Prostate gland (tissue), 2 donors: ENCODE results near the gene PTBP1. TPM values are rescaled to one million over a fixed set of nuclear protein-coding genes. Genes with fewer than 3 reads are reported as not detected.

Source experiments
- DNase-seq: peaks from one replicate; pipeline ENCODE4 v3.0.0-alpha.2; 2019; ENCODE audit warnings: low spot score
- H3K27ac ChIP-seq, 2 donors: fragments of 200-600 bp; sonication (generic); 2 replicates each; pipeline ENCODE4 v1.5.1; 2017 to 2019
- H3K27me3 ChIP-seq: fragments of 200-600 bp; sonication (generic); replicated peaks from 2 replicates; pipeline ENCODE4 v1.5.1; 2019; ENCODE audit not compliant: insufficient read depth
- H3K36me3 ChIP-seq, 2 donors: fragments of 200-600 bp; sonication (generic); 1 replicate in 1 of 2; 2 replicates in 1 of 2; pipeline versions ENCODE4 v1.5.1 to v1.8.1; 2017 to 2019
- H3K4me1 ChIP-seq: fragments of 200-600 bp; sonication (generic); replicated peaks from 2 replicates; pipeline ENCODE4 v1.5.1; 2019
- H3K4me3 ChIP-seq, 2 donors: fragments of 200-600 bp; sonication (generic); 2 replicates each; pipeline ENCODE4 v1.5.1; 2017 to 2019
- H3K9me3 ChIP-seq: fragments of 200-600 bp; sonication (generic); 2 replicates; pipeline ENCODE4 v1.5.1; 2017
- CTCF ChIP-seq, 4 experiments: fragments of 200-600 bp in 2 of 4; fragments of 450-650 bp in 2 of 4; sonication (generic) in 2 of 4; IDR thresholded peaks; 1 replicate in 3 of 4; 2 replicates in 1 of 4; pipeline ENCODE4 v1.5.1; 2016 to 2019; ENCODE audit warnings: antibody characterized with exemption in 4 of 4, mild to moderate bottlenecking in 2 of 4, moderate library complexity in 2 of 4
- POLR2A ChIP-seq: fragments of 450-650 bp; IDR thresholded peaks from one replicate; pipeline ENCODE4 v1.6.1; 2016; ENCODE audit warnings: antibody characterized with exemption, mild to moderate bottlenecking
- POLR2AphosphoS5 ChIP-seq: sonication (generic); formaldehyde crosslinking; IDR thresholded peaks from one replicate; pipeline ENCODE4 v1.6.1; 2017; ENCODE audit warnings: antibody characterized with exemption
- WGBS: methylation state at CpG from one replicate; pipeline ENCODE4 v1.1.5; 2018; 5-methylcytosine and 5-hydroxymethylcytosine counted together
- intact Hi-C: fragments of 100-400 bp; cut with DNase I; formaldehyde crosslinking; loops from one replicate; pipeline ENCODE4 v1.14.2; 2022
- total RNA-seq, 2 donors: library from RNA; depleted of rRNA; stranded (reverse); fragments of >200 nt; gene quantifications; one replicate each; pipeline ENCODE4 v1.1.0, GENCODE V29; 2016

The PTBP1 gene
- total RNA-seq, 2 donors from 2014 or later: 153 to 222 TPM

DNA sequence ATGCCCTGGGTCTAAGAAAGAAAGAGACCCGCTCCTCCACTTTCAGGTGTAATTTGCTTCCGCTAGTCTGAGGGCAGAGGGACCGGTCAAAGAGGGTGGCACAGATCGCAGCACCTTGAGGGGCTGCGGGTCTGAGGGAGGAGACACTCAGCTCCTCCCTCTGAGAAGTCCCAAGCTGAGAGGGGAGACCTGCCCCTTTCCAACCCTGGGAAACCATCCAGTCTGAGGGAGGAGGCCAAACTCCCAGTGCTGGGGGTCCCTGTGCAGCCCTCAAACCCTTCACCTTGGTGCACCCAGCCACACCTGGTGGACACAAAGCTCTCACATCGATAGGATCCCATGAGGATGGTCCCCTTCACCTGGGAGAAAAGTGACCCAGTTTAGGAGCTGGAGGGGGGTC, 33.4 kb upstream of the PTBP1 start:
- intact Hi-C loops: no loop called here
- Histone ChIP-seq H3K36me3 (no peaks in the 10 kb centered on the region), H3K27me3 (no peaks in the 10 kb centered on the region), H3K27ac (no peak overlapping the region), H3K4me3 (no peak overlapping the region), H3K4me1 (no peaks in the 10 kb centered on the region), H3K9me3 (no peaks in the 10 kb centered on the region)
- 92% methylated on average over 6 of the region's 6 CpGs for WGBS
- no peak for TF ChIP-seq CTCF (IDR thresholded peaks at IDR 0.05)
- no peak for TF ChIP-seq POLR2AphosphoS5
- TF ChIP-seq POLR2A: no peak
- no peak for DNase-seq

DNA sequence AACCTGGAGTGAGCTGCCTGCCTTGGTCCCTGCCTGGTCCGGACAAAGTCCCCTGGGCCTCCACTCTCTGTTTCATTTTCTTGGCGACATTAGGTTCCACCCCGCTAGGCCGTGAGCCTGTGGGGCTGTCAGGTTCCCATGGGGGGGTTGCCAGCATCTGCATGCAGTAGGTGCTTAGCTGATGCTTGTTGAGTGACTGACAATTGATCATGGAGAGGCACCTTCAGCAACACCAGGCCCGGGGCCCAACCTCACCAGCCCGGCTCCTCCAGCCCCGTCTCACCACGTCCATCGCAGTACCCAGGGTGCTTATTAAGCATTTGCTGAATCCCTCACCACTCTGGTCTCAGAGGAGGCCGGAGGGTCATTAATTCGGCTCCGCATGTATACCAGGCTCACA, 33.0 kb upstream of the PTBP1 start:
- Histone ChIP-seq H3K4me1 (no peaks in the 10 kb centered on the region), H3K27me3 (no peaks in the 10 kb centered on the region), H3K27ac (no peak overlapping the region), H3K9me3 (no peaks in the 10 kb centered on the region), H3K4me3 (no peak overlapping the region), H3K36me3 (no peaks in the 10 kb centered on the region)
- WGBS: 86% methylated on average over 12 of the region's 12 CpGs
- intact Hi-C loops: no loop called here
- TF ChIP-seq POLR2A (no peak), POLR2AphosphoS5 (no peak), CTCF (IDR thresholded peaks at IDR 0.05) (no peak)
- no peak for DNase-seq

GRCh38 chr19:765179-765738, 32.0 kb upstream of the PTBP1 start:
- Histone ChIP-seq H3K27me3 (no peaks in the 10 kb centered on the region), H3K4me1 (no peaks in the 10 kb centered on the region), H3K36me3 (no peaks in the 10 kb centered on the region), H3K27ac (no peak overlapping the region), H3K9me3 (no peaks in the 10 kb centered on the region), H3K4me3 (no peak overlapping the region)
- DNase-seq: no peak
- 74% methylated on average over 7 of the region's 7 CpGs for WGBS
- intact Hi-C loops: no loop called here
- no peak for TF ChIP-seq POLR2AphosphoS5
- TF ChIP-seq CTCF (IDR thresholded peaks at IDR 0.05): no peak
- TF ChIP-seq POLR2A: no peak

DNA sequence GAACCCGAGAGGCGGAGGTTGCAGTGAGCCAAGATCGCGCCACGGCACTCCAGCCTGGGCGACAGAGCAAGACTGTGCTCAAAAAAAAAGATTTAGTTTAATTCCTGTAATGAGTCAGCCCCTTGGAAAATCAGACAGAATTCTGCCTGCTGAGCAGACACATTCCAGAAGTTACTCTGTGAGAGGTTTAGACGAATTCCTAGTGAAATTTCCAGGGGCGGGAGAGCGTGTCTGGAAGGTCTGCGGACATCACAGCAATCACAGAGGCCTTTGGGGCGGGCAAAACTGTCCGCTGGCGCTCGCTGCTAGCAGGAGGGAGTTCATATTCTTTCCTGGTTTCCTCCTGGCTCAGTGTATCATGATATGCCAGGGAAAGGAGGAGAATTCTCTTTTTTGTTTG, 28.8 kb upstream of the PTBP1 start:
- intact Hi-C loops: no loop called here
- no peak for DNase-seq

More for the DNA sequence above, 28.8 kb upstream of the PTBP1 start:
- H3K4me1 ChIP-seq: no peaks in the 10 kb centered on the region
- H3K27me3 ChIP-seq: no peaks in the 10 kb centered on the region
- H3K27ac ChIP-seq: no peak overlapping the region
- H3K9me3 ChIP-seq: no peaks in the 10 kb centered on the region
- no peaks in the 10 kb centered on the region for H3K36me3 ChIP-seq
- 68% methylated on average over 14 of the region's 14 CpGs for WGBS
- H3K4me3 ChIP-seq: no peak overlapping the region
- no peak for TF ChIP-seq POLR2AphosphoS5
- TF ChIP-seq POLR2A: no peak
- TF ChIP-seq CTCF (IDR thresholded peaks at IDR 0.05): no peak
